HG03039 (cell line): ENCODE results near the gene TAPT1.
"Not testable (repeated sequence)": the region's sequence is repeated elsewhere in the genome, so short reads cannot be mapped to it uniquely, and the experiment has no call there.

Experiments
- ATAC-seq: cut with Tn5 transposase; IDR thresholded peaks from one replicate; pipeline ENCODE4 v1.9.1; 2021; ENCODE audit warnings: mild to moderate bottlenecking, moderate library complexity; ENCODE audit not compliant: unreplicated experiment

Gene TAPT1, protein sequence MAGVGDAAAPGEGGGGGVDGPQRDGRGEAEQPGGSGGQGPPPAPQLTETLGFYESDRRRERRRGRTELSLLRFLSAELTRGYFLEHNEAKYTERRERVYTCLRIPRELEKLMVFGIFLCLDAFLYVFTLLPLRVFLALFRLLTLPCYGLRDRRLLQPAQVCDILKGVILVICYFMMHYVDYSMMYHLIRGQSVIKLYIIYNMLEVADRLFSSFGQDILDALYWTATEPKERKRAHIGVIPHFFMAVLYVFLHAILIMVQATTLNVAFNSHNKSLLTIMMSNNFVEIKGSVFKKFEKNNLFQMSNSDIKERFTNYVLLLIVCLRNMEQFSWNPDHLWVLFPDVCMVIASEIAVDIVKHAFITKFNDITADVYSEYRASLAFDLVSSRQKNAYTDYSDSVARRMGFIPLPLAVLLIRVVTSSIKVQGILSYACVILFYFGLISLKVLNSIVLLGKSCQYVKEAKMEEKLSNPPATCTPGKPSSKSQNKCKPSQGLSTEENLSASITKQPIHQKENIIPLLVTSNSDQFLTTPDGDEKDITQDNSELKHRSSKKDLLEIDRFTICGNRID

DNA sequence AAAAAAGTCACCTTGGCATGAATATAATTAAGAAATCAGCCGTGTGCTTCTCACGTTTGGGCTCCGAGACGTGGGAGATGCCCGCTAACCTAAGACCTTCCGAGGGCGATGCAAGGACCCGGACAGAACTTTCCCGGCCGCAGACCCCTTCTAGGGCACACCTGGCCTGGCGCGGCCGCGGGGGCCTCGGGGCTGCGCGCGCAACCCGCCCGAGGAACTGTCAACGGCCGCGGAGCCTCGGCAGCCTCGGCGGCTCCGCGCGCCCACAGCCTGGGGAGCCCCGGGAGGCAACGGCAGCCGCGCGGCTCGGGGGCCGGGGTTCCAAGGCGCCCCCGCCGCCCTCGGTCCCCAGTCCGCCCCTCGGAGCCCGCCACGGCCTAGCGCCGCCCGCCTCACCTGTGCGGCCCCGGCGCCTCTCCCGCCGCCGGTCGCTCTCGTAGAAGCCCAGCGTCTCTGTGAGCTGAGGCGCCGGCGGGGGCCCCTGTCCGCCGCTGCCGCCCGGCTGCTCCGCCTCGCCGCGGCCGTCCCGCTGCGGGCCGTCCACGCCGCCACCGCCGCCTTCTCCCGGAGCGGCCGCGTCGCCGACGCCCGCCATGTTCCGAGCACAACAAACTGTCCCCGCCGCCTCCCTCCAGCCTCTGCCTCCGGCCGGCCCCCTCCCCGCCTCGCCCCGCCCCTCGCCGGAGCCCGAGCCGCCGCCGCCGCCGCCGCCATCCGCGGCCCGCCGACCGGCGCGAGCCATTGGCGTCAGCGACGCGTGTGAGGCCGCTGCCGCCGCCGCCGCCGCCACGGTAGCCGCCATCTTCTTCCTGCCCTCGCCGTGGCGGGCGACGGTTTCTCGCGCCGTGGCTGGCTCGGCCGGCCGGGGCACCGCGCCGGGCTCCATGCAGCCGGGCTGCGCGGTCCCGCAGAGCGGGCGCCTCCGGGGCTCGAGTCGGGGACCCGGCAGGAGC, at the start of gene TAPT1:
Gene TAPT1 (minus strand): TSS at position 609 of the 953 bp plus-strand sequence. CDS start 14 bp downstream, at position 595.
- peak; percentile 68 for ATAC-seq

DNA sequence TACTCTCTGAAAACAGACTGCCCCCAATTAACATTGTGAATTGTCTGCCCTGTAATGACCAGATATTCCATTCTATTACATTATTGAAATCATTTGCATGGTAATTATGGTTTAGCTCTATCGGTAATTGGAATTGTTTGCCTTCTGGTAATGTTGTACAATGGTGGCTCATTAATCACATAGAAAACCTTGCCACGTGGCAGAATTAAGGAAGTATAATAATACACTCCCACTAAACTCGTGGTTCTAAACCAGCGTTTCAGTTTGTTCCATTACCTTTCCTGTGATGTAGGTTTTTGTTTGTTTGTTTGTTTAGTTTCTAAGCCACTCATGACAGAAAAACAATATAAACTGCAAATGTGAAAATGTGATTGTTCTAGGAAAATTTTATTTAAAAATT, 45.1 kb upstream of the TAPT1 start:
- no peak for ATAC-seq

DNA sequence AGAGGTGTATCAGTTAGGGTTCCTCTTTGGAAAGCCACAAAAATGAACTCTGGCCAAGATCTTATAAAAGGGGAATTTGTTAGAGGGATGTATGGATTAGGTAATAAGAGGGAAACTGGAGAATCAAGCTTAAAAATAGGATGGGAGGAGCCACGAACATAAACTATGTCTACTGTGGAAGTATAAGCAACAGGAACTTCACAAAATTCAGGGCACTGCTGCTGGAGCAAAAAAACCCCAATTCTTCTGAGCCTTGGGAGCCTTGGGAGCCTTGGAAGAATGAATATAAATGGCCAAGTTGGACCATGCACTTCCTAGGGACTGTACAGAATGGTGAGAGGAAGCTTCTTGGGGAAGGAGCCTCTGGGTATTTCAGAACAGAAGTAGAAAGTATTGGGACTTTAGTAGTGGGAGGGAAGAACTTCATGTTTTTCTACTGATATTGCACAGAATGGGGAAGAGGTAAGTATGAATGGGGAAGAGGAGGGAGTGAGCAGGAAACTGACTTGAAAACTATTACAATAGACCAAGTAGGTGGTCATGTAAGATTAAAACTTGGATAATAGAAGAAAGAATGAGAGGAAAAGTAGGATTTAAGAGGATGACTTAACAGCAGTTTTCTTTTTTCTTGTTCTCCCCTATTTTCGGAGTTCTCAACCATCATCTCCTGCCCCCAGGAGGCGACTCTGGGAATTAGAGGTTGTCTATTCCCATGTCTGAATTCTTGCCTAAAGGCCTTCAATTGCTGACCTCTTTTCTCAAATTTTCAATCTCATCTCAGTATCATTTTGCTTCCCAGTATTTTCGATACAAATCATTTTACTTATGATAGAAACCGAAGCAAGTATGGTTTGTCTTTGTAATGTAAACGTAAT, 44.4 kb upstream of the TAPT1 start:
- ATAC-seq = no peak

DNA sequence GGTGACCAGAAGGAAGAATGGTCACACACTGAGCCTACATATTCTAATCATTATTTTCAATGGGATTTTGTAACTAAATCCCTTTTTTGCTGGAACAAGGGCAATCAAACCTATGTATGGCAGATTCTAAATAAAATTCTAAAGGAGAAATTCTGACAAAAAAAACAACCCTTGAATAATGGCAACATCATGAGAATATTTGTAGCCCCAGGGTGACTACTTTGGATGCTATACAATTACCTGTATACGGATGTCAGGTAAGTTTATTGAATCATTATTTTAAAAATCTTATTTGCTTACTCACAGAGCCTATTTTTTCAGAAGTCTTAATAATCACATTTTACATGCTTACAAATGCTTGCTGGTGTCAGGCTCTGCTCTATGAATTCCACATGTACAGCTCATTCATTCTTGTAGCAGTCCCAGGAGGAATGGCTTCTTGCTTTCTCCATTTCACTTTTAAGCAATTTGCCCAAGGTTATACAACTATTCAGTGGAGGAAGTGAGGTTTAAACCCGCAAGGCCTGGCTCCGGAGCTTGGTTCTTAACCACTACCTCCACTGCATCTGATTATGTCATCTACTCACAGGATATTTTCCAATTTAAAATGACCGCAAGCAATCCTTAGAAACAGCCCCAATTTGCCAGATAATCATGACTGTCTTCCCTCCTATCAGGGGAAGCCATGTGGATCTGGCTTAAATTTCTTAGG, 43.6 kb upstream of the TAPT1 start:
- ATAC-seq = not testable (repeated sequence)

DNA sequence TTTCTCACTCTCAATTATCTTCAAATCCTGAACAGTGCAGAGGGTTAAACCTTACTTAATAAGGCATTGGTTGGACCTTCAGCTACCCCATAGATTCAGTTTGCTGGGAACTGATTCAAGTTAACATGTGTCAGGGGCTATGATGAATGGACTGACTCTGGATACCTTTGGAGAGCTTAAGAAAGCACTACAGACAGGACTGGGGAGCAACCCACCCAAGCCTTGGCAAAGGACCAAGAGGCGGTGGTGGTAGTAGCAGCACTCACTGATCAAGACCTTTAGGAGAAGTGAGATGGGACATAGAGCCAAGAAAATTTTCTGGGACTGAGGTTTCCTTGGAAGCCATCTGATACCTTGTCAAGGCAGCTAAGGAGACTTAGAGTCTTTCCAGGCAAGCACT, 43.0 kb upstream of the TAPT1 start:
- ATAC-seq = no peak

DNA sequence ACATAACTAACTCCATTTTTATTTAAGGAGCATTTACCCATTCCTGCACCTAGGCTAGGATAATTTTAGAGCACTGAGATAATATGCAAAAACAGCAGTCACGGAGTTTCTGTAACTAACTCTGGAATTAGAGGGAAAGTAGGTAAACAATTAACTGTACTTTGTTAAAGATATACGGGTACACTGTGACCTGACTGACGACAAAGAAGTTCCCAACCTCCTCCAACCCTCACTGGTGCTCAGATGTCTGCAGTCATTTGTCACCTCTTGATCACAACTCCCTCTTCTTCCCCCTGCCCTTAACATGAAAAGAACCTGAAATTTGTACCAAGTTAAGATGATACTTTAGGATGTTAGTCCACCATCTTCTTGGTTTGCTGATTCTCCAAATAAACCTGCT, 42.0 kb upstream of the TAPT1 start:
- no peak for ATAC-seq

DNA sequence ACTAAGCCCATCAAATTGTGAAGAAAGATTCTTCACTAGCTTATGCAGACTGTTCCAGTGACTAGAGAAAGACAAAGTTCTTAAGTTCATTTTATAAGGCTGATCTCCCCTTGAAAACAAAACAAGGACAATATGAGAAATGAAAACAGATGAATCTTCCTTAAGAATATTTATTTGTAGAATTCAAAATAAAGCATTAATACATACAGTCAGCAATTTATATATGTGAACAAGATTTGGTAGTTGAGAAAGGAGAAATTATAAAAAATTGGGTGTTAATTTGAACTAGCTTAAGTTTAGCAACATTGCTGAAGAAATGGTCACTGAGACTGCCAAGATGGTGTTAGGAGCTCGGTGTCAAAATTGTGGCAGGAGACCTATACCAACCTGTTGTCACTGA, 41.4 kb upstream of the TAPT1 start:
- no peak for ATAC-seq

DNA sequence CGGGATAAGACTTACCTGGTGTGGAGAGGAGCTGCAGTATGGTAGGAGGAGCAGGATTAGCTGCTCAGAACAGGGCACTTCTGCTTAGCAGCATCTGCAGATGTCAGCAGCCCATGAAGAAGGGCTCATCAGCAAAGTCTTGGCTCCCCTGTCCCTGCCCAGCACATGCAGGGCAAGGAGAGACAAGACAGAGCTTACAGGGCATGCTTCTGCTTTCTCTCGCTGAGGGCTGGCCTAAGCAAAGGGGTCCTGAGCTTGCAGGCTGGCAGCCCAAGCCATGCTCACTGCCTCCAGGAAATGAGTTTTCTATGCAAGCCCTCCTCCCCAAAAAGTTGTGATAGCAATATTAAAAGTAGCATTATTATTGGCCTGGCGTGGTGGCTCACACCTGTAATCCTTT, 39.5 kb upstream of the TAPT1 start:
- no peak for ATAC-seq

DNA sequence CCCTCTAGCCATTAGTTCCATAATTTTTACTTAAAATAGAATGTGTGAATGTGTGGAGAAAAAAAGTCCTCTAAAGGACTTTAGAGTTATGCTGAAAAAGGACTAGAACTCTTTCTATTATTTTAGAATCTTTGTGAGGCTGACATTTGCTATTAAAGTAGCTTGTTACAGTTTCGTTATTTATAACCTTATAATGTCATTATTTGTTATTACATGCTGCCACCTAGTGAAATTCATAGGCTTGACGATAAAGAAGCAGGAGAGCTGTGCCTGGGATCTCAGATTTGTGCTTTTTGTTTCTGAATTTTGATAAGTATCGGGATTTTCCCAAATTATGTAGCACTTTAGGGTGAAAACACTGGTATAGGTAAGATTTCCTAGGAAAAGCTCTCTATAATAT, 38.5 kb upstream of the TAPT1 start:
- ATAC-seq = no peak

DNA sequence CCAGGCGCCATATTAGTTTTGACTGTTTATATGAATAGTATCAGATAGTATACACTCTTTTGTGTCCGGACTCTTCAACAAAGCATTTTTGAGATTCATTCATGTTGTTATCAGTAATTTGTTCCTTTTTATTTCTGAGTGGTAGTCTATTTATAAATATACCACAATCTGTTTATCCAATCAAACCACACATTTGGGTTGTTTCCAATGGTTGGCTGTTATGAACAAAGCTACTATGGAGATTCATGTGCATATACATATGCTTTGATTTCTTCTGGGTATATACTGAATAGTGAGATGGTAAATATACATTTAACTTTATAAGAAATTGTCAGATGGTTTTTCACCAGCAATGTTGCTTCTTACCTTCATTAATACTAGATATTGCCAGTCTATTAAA, 36.8 kb upstream of the TAPT1 start:
- ATAC-seq = no peak

DNA sequence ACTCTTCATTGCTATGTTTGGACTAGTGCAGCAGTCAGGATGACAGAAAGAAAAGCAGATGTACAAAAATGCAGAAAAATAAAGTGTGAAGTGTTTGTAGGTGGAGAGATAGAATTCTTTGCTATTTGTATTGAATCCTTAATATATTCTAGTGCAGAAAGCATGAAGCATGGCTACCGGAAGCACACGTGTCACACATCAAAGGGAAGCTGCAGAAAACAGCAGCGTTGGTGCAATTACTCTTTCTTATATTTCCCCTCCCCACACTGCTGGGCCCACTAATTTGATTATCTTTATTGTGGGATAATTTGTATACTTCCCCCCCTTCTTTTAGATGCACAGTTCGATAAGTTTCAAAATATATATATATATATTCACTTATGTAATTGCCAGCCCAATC, 35.9 kb upstream of the TAPT1 start:
- no peak for ATAC-seq

DNA sequence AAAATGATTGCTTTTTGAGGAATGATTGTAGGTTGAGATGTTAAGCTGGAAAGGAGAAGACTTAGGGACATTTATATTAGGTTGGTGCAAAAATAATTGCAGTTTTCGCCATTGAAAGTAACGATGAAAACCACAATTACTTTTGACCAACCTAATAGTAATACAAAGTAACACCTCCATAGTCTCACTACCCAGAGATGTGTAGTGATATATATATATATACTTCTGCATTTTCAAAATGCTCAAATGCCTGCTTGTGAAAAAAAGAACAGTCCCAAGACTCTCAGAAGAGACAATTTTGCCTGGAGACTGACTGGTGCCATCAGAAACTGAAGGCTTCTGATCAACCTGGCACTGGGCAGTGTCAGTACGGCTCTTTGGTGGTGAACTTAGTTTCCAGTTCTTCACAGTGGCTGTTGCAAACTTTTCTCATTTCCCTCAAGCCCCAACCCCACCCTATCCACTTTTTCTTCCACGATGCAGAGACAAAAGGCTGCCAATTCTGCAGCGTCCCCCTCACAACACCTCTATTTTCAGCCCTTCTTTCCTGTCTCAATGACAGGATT, 35.1 kb upstream of the TAPT1 start:
- no peak for ATAC-seq

DNA sequence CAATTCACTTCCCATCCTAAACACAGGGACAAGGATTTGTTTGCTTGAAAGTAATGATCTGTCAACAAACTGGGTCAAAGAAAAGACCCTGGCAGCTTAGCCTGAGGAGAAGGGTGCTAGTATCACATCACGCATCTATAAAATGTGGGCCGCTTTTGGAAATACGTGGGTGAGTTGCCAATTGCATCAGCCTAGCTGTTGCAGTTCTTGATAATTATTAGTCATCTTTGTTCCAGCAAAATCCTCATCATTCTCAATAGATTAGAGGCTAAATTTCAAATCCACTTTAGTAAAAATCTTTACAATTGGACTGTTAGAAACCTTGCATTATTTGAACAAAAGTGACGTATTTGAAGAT, 33.6 kb upstream of the TAPT1 start:
- ATAC-seq = no peak

DNA sequence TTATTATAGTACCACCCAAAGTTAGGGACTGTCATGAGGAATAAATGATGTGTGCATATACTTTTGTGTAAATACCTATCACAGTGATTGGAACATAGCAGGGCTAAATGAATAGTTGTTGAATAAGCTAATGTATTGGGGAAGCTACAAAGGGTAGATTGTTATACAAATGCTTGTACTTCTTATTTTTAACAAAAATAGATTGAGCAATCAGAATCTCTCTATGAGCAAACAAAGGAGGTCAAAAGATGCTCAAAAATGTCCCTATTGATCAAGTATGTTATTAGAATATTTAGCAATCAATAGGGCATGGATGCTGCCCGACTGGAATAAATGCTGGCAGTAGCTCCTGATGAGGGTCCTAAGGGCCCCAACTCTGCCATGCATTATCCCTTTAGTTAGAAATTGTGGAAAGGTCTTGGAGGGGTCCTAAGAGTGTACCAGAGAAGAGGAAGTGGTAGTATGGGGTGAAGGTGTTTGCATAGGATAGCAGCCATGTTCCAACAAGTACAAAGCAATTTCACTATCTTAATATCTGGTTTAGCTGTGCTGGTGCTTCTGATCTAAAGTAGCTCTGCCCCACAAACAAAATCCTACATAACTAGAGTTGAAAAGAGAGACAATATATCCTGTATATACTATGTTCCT, 33.1 kb upstream of the TAPT1 start:
- ATAC-seq = no peak

DNA sequence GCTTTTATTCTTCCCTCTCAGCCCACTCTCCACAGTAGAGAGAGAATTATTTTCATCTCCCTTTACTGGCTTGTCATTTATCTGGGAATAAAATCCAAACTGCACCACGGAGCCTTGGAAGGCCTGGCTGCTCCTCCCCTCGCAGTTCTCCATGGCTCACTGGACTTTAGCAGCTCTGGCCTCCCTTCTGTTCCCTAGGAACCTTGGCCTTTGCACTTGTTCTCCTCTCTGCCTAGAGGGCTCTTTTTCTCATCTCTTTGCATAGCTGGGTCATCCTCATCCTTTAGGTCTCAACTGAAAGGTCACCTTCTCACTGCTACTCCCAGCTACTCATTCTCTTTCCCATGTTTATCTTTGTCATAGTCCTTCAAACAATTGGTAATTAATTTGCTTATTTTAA, 31.3 kb upstream of the TAPT1 start:
- no peak for ATAC-seq

DNA sequence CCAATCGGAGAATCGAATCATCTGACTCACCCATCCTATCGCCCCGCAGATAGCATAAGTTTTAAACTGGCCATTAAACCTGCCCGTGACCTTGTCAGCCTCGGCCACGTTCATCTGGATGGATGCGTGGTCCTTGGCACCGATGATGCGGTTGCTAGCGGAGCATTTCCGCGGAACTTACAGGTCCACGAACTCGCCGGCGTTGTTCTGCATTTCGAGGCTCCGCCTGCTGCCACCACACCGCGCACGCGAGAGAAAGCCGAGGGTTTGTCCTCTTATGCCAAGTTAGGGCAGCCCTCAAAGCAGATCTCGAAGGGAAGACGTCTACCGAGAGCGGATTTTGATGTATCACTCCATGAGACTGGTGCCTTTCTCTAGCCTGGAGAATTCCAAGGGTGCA, 30.1 kb upstream of the TAPT1 start:
- no peak for ATAC-seq

DNA sequence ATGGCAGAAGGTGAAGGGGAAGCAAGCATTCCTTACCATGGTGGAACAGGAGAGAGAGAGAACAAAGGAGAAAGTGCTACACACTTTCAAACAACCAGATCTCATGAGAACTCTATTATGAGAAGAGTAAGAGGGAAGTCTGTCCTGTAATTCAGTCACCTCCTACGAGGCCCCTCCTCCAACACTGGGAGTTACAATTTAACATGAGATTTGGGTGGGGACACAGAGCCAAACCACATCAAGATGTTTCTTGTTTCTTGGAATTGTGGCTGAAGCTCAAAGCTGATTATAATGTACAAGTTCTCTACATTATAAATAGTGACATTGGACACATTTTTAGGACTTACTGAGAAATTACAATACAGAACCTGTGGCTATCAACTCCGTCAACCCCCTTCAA, 29.5 kb upstream of the TAPT1 start:
- ATAC-seq = no peak

DNA sequence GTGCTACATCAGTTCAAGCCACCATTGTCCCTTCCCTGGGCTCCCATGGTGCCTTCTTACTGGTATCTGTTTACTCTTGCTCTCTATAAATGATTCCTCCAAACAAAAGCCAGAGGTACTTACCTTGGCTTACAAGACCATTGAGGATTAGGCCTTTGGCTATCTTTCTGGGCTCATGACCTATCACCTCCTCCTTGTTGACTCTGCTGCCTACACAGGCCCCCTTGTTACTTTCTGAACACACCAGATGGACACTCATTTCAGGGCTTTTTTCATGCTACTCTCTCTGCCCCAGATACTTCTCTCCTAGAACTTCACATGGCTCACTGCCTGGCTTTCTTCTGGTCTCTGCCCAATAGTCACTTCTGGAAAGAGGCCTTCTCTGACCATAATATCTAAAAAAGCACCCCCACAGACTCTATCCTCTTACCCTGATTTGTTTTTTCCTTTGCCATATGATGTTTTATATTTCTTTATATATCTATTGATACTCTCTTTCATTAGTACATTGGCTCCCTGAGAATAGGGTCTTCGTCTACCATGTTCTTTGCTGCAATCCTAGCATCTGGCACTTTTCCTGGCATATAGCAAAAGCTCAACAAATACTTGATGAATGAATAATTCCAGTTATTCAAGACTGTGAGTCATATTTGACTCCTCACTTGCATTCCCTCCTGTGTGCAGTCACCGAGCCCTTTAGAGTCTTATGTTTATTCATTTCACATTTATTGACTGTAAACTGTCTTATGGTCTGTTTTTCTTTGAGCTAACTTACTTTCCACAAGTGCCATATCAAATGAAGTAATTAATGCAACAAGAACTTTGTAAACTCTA, 27.1 kb upstream of the TAPT1 start:
- no peak for ATAC-seq
